H54 (cell line): ENCODE data around the gene TARS2.
A peak's percentile ranks its signal among the peaks of the same experiment; 100 is the strongest.

Source experiments
- DNase-seq: peaks from one replicate; pipeline ENCODE4 v3.0.0; 2011; ENCODE audit warnings: low spot score, mixed read lengths; ENCODE audit not compliant: insufficient read length
- FAIRE-seq: peaks from 3 replicates; lab custom pipeline; 2011; peaks lifted over from hg19 to GRCh38; lab: Jason Lieb, UNC
- POLR2A ChIP-seq: IDR thresholded peaks from 2 replicates; pipeline ENCODE4 v1.6.1; 2011; ENCODE audit warnings: low read depth, mild to moderate bottlenecking, low read length

Gene TARS2

GRCh38 chr1:150479927-150480352, 7.3 kb upstream of the TARS2 start:
- TF ChIP-seq POLR2A = no peak
- FAIRE-seq (no peak), DNase-seq (no peak)

DNA sequence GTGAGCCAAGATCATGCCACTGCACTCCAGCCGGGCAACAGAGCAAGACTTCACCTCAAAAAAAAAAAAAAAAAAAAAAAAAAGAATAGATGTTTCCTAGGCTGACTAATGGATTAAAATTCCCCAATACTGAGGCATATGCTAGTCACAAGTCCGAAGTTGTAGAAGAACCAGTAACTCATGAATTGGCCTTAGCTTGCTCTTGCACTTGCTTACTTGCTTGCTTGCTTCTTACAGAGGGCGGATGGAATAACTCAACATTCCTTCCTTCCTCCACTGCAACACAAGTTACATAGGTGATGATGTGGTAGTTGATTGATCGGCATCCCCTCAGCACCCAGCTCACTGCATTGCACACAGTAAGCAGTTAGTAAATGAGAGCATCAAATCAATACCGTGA, 2.8 kb upstream of the TARS2 start:
- FAIRE-seq (no peak), DNase-seq (no peak)
- no peak for TF ChIP-seq POLR2A

GRCh38 chr1:150484861-150485260, 2.4 kb upstream of the TARS2 start:
- FAIRE-seq (no peak), DNase-seq (no peak)

DNA sequence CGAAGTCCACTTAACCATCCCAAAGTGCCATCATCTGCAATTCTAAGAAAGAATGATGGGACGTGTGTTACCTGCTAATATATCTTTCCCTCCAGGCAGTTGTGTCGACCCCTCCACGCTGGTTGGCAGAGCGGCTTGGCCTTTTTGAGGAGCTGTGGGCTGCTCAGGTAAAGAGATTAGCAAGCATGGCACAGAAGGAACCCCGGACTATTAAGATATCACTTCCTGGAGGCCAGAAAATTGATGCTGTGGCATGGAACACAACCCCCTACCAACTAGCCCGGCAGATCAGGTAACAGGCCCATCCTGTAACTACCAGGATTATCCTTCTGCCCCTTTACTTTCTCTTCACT, 520 bp downstream of the TARS2 start:
- FAIRE-seq (no peak), DNase-seq (no peak)
- TF ChIP-seq POLR2A = no peak

More at GRCh38 chr1:150484861-150485260, 2.4 kb upstream of the TARS2 start:
- TF ChIP-seq POLR2A = no peak

GRCh38 chr1:150493175-150493574, 6.0 kb downstream of the TARS2 start:
- DNase-seq = no peak
- TF ChIP-seq POLR2A = no peak
- no peak for FAIRE-seq

DNA sequence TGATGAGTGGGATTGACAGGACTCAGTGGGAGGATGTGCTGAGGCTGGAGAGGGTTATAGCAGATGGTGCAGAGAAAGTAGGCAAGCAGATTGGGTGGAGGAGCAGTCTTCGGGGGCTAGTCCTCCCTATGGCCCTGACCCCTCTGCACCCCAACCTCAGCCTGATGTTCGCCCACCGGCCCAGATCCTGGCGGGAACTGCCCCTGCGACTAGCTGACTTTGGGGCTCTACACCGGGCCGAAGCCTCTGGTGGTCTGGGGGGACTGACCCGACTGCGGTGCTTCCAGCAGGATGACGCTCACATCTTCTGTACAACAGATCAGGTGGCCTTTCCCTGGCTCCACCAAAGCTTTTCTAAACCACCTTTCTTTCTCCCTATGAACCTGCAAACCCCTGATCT, 11.1 kb downstream of the TARS2 start:
- no peak for FAIRE-seq
- no peak for TF ChIP-seq POLR2A
- no peak for DNase-seq

DNA sequence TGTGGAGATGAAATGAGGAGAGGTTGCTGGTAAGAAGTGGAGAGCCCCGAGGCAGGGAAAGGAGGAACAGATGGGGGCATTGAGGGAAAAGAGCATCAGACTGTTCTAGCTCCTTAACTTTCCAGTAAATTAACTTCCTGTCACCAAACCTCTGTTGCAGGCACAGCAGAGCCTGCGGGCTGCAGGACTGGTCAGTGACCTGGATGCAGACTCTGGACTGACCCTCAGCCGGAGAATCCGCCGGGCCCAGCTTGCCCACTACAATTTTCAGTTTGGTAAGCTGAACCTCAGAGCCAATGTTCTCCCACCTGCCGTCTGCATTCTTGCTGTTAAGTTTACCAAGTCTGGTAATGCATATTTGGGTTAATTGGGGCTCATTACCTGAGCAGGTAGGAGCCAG, 18.2 kb downstream of the TARS2 start:
- TF ChIP-seq POLR2A = no peak
- DNase-seq (no peak), FAIRE-seq (no peak)

- peak; percentile 87 for TF ChIP-seq POLR2A
- DNase-seq = peak; percentile 89
- FAIRE-seq = no peak
These were observed 21.0 kb downstream of the TARS2 start, which contains the start of gene ECM1 for GRCh38 chr1:150507912-150508864. Gene ECM1 (plus strand): TSS chr1:150508109. CDS start chr1:150508210, 101 bp downstream.

DNA sequence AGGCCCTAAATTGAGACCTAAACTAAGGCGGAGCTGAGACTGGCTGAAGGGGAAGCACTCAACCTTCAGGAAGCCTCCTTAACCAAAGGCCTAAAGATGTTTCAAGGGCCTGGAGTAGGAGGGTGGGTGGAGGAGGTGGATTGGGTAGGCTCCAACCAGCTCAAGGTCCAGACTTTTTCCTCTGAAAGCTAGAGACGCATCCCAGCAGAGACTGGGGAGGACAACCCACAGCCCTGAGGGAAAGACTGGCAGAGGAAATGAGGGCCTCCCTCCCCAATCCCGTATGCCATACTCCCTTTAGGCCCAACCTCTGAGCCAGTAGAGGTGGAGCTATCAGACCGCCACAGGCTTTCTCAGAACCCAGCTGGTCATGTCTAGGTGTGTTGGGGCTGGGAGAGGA, 21.8 kb downstream of the TARS2 start:
- DNase-seq (no peak), FAIRE-seq (no peak)
- no peak for TF ChIP-seq POLR2A

DNA sequence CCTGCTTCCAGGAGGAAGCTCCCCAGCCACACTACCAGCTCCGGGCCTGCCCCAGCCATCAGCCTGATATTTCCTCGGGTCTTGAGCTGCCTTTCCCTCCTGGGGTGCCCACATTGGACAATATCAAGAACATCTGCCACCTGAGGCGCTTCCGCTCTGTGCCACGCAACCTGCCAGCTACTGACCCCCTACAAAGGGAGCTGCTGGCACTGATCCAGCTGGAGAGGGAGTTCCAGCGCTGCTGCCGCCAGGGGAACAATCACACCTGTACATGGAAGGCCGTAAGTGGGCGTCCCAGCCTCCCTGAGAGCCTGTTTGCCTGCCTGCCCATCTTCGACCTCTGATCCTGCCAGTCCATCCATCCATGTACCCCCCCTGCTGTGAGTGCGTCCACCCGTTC, 24.3 kb downstream of the TARS2 start:
- no peak for FAIRE-seq
- TF ChIP-seq POLR2A = no peak
- DNase-seq = no peak

GRCh38 chr1:150511985-150512660, 24.9 kb downstream of the TARS2 start:
- no peak for TF ChIP-seq POLR2A
- FAIRE-seq = no peak
- no peak for DNase-seq

- FAIRE-seq = no peak
- DNase-seq = no peak
- TF ChIP-seq POLR2A = no peak
These were observed 25.6 kb downstream of the TARS2 start for GRCh38 chr1:150512846-150513245.

- TF ChIP-seq POLR2A = no peak
- no peak for FAIRE-seq
- DNase-seq = no peak
These were observed 26.2 kb downstream of the TARS2 start for GRCh38 chr1:150513351-150513791.

GRCh38 chr1:150514260-150514659, 27.0 kb downstream of the TARS2 start:
- DNase-seq (no peak), FAIRE-seq (no peak)
- no peak for TF ChIP-seq POLR2A
